BLaER1 (cell line): ENCODE measurements around the gene UROC1.

Experiments
- H3K27ac ChIP-seq: shearing (Covaris generic); formaldehyde crosslinking; 2 replicates; pipeline ENCODE4 v1.8.1; 2022
- H3K27me3 ChIP-seq: shearing (Covaris generic); formaldehyde crosslinking; 2 replicates; pipeline ENCODE4 v1.8.1; 2022
- H3K36me3 ChIP-seq: shearing (Covaris generic); formaldehyde crosslinking; 2 replicates; pipeline ENCODE4 v1.8.1; 2022
- H3K4me1 ChIP-seq: shearing (Covaris generic); formaldehyde crosslinking; 2 replicates; pipeline ENCODE4 v1.8.1; 2022
- H3K4me2 ChIP-seq: shearing (Covaris generic); formaldehyde crosslinking; 2 replicates; pipeline ENCODE4 v1.8.1; 2022
- H3K4me3 ChIP-seq: shearing (Covaris generic); formaldehyde crosslinking; 2 replicates; pipeline ENCODE4 v1.8.1; 2022
- H3K9ac ChIP-seq: shearing (Covaris generic); formaldehyde crosslinking; 2 replicates; pipeline ENCODE4 v1.8.1; 2022
- H3K9me3 ChIP-seq: shearing (Covaris generic); formaldehyde crosslinking; 2 replicates; pipeline ENCODE4 v1.8.1; 2022
- H4K20me1 ChIP-seq: shearing (Covaris generic); formaldehyde crosslinking; 2 replicates; pipeline ENCODE4 v1.8.1; 2022
- Cebpa-rat ChIP-seq: shearing (Covaris generic); IDR thresholded peaks from 2 replicates; pipeline ENCODE4 v1.8.1; 2022

The UROC1 gene

DNA sequence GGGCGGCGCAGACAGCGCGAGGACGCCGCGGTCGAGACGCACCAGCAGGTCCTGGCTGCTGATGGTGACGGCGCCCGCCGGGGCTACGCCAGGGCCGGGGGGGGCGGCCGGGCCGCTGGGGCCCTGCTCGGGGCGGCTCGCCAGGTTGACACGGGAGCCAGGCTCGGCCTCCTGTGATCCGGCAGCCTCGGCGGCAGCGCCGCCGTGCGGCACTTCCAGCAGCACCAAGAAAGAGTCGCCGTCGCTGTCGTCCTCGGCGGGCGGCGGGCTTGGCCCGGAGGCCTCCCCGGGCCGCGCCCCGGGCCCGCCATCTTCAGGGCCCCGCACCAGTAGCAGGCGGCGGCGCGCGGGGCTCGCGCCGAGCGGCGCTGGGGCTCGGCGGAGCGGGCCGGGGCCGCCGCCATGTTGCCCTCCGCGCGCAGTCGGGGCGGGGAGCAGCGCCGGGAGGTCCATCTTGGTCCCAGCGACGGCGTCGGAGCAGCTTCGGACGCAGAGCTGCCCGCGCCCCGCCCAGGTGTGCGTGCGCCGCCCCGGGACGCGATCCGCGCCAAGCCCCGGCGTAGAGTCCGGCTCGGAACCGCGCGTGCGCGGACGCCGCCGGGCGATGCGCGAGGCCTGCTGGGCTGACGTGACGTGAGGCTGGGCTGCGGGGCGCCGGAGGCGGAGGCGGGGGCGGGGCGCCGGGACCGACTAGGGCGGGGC lies 42.0 kb downstream of the UROC1 start, which contains the start of gene ZXDC:
Gene ZXDC (minus strand): TSS at position 479 of the 702 bp plus-strand sequence. CDS start 26 bp downstream, at position 453.
- Histone ChIP-seq H3K27ac (peak within 1 kb of the TSS; percentile 97), H3K4me3 (peak within 1 kb of the TSS; percentile 89), H3K9ac (peak within 1 kb of the TSS; percentile 95), H3K27me3 (no peaks in the 10 kb centered on the region), H4K20me1 (peaks cover 49% of the 10 kb centered on the region), H3K4me1 (peaks cover 43% of the 10 kb centered on the region), H3K9me3 (no peaks in the 10 kb centered on the region), H3K4me2 (peak within 1 kb of the TSS; percentile 99), H3K36me3 (peaks cover 21% of the 10 kb centered on the region)
- TF ChIP-seq Cebpa-rat: no peak

- no peaks in the 10 kb centered on the region for H3K27me3 ChIP-seq
- peaks cover 36% of the 10 kb centered on the region for H3K4me1 ChIP-seq
- H3K36me3 ChIP-seq: peaks cover 29% of the 10 kb centered on the region
- no peak for TF ChIP-seq Cebpa-rat
- peak overlapping the region; percentile 97 for H3K27ac ChIP-seq
- H3K4me2 ChIP-seq: peak overlapping the region; percentile 99
- peak overlapping the region; percentile 89 for H3K4me3 ChIP-seq
- no peaks in the 10 kb centered on the region for H3K9me3 ChIP-seq
- peak overlapping the region; percentile 95 for H3K9ac ChIP-seq
- H4K20me1 ChIP-seq: peaks cover 57% of the 10 kb centered on the region
Observed at GRCh38 chr3:126474498-126475412, 42.8 kb downstream of the UROC1 start.

- Histone ChIP-seq H4K20me1 (peaks cover 70% of the 10 kb centered on the region), H3K4me1 (peaks cover 36% of the 10 kb centered on the region), H3K4me3 (peak overlapping the region; percentile 89), H3K9me3 (no peaks in the 10 kb centered on the region), H3K27ac (no peak overlapping the region), H3K4me2 (peak overlapping the region; percentile 99), H3K9ac (peak overlapping the region; percentile 95; the same call in 1 of the 2 replicates), H3K27me3 (no peaks in the 10 kb centered on the region), H3K36me3 (peaks cover 41% of the 10 kb centered on the region)
- no peak for TF ChIP-seq Cebpa-rat
Observed at GRCh38 chr3:126473292-126474168, 44.0 kb downstream of the UROC1 start.

DNA sequence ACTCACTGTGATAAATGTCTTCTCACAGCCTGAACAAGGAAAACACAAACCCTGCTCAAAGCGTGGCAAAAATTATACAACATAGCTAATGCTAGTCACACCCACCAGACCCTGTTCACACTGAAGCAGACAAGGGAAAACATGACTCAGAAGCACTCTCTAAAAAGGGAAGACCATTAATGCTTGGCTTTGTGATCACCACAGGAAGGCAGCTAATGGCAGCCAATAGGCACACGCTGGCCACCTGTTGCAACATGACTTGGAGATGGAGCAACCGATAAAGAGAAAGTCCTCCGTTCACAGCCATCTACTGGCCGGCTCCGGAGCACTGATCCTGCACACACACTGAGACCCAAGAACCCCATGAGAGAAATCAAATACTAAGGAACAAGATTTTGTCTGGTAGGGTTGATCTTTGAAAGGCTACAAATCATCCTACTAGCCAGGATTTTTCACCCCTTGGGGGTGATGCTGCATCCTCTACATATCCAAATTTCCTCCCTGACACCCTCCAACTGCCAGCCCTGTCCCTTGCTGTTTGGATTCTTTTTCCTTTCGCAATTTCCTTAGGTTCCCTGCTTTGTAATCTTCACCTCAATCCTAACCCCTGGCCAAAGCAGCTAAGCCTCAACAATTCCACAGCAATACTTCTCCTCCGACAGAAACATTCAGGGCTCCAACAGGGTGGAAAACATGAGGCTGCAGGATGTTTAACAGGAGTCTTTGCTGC lies 45.1 kb downstream of the UROC1 start:
- Histone ChIP-seq H3K36me3 (peaks cover 52% of the 10 kb centered on the region), H3K27ac (no peak overlapping the region), H3K4me1 (peaks cover 39% of the 10 kb centered on the region), H3K4me3 (peak overlapping the region; percentile 89; the same call in 1 of the 2 replicates), H3K9ac (peak overlapping the region; percentile 95; the same call in 1 of the 2 replicates), H3K27me3 (no peaks in the 10 kb centered on the region), H4K20me1 (peaks cover 81% of the 10 kb centered on the region), H3K9me3 (no peaks in the 10 kb centered on the region), H3K4me2 (peak overlapping the region; percentile 99)
- TF ChIP-seq Cebpa-rat: no peak

DNA sequence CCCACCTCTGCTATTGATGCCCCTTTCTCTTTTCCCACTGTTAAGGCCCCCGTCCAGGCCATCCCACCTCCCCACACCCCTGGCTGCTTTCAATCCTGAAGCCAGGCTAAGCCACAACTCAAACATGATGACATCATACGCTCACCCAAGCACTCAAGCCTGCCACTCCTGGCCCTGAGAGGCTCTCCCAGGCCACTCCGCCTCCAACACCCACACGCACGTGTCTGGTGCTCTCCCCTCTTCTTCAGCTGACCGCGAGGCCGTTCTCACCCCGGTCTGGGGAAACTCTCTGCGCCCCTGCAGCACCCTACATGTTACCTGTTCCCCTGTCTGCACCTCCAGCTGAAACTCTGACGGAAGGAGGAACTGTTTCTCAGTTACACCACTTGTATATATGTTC lies 48.1 kb downstream of the UROC1 start:
- no peak overlapping the region for H3K4me3 ChIP-seq
- peaks cover 38% of the 10 kb centered on the region for H3K4me1 ChIP-seq
- peaks cover 100% of the 10 kb centered on the region for H4K20me1 ChIP-seq
- no peak for TF ChIP-seq Cebpa-rat
- no peak overlapping the region for H3K27ac ChIP-seq
- no peaks in the 10 kb centered on the region for H3K9me3 ChIP-seq
- H3K27me3 ChIP-seq: no peaks in the 10 kb centered on the region
- H3K9ac ChIP-seq: no peak overlapping the region
- H3K36me3 ChIP-seq: peaks cover 82% of the 10 kb centered on the region
- H3K4me2 ChIP-seq: no peak overlapping the region

- H3K9me3 ChIP-seq: no peaks in the 10 kb centered on the region
Observed at GRCh38 chr3:126468028-126468891, 49.3 kb downstream of the UROC1 start.

GRCh38 chr3:126467611-126467955 lies 50.0 kb downstream of the UROC1 start:
- peaks cover 19% of the 10 kb centered on the region for H3K4me1 ChIP-seq
- H4K20me1 ChIP-seq: peaks cover 100% of the 10 kb centered on the region
- no peak overlapping the region for H3K4me3 ChIP-seq
- peaks cover 98% of the 10 kb centered on the region for H3K36me3 ChIP-seq
- no peak overlapping the region for H3K9ac ChIP-seq
- no peak overlapping the region for H3K27ac ChIP-seq
- H3K4me2 ChIP-seq: no peak overlapping the region
- H3K9me3 ChIP-seq: no peaks in the 10 kb centered on the region
- no peak for TF ChIP-seq Cebpa-rat
- H3K27me3 ChIP-seq: no peaks in the 10 kb centered on the region

More at GRCh38 chr3:126468028-126468891, 49.3 kb downstream of the UROC1 start:
- Histone ChIP-seq H3K4me3 (no peak overlapping the region), H4K20me1 (peaks cover 100% of the 10 kb centered on the region), H3K9ac (no peak overlapping the region), H3K27ac (no peak overlapping the region), H3K4me1 (peaks cover 26% of the 10 kb centered on the region), H3K27me3 (no peaks in the 10 kb centered on the region), H3K36me3 (peaks cover 93% of the 10 kb centered on the region), H3K4me2 (no peak overlapping the region)
- TF ChIP-seq Cebpa-rat: no peak
